ENCODE data around the gene CD6. TPM values are rescaled to one million over a fixed set of nuclear protein-coding genes. Genes with fewer than 3 reads are reported as not detected.

Gene CD6
- 2.9 TPM for polyA plus RNA-seq (2012; ENCODE audit: missing spikeins)

GRCh38 chr11:60971520-60971919 is at the start of gene CD6:
Gene CD6, plus strand, starts transcription at chr11:60971680. Its CDS starts 186 bp downstream, at chr11:60971866.
- DNase-seq (ENCODE audit: insufficient read length) (no peak), FAIRE-seq (no peak)
- no peak for TF ChIP-seq TAF1 (IDR thresholded peaks at IDR 0.05; ENCODE audit: borderline replicate concordance, low read depth, low read length)

- FAIRE-seq (no peak), DNase-seq (ENCODE audit: insufficient read length) (no peak)
- no peak for TF ChIP-seq POLR2AphosphoS5 (IDR thresholded peaks at IDR 0.05; ENCODE audit: low read depth, low read length)
- no peak for TF ChIP-seq TAF1 (IDR thresholded peaks at IDR 0.05; ENCODE audit: borderline replicate concordance, low read depth, low read length)
- no peak for TF ChIP-seq POLR2A (IDR thresholded peaks at IDR 0.05; ENCODE audit: low read depth, low read length)
Observed at GRCh38 chr11:60921777-60922335, 49.6 kb upstream of the CD6 start.

GRCh38 chr11:60922906-60923305 is 48.6 kb upstream of the CD6 start:
- FAIRE-seq (no peak), DNase-seq (ENCODE audit: insufficient read length) (no peak)
- no peak for TF ChIP-seq POLR2AphosphoS5 (IDR thresholded peaks at IDR 0.05; ENCODE audit: low read depth, low read length)
- TF ChIP-seq TAF1 (IDR thresholded peaks at IDR 0.05; ENCODE audit: borderline replicate concordance, low read depth, low read length), result no peak
- TF ChIP-seq POLR2A (IDR thresholded peaks at IDR 0.05; ENCODE audit: low read depth, low read length), result no peak

- FAIRE-seq (peak; percentile 64), DNase-seq (ENCODE audit: insufficient read length) (no peak)
- TF ChIP-seq TAF1 (IDR thresholded peaks at IDR 0.05; ENCODE audit: borderline replicate concordance, low read depth, low read length), result no peak
- TF ChIP-seq POLR2AphosphoS5 (IDR thresholded peaks at IDR 0.05; ENCODE audit: low read depth, low read length), result peak; percentile 33; the same call in 1 of the 2 replicates
- no peak for TF ChIP-seq POLR2A (IDR thresholded peaks at IDR 0.05; ENCODE audit: low read depth, low read length)
Observed at GRCh38 chr11:60923326-60923725, 48.2 kb upstream of the CD6 start.

- TF ChIP-seq TAF1 (IDR thresholded peaks at IDR 0.05; ENCODE audit: borderline replicate concordance, low read depth, low read length) (no peak), POLR2A (IDR thresholded peaks at IDR 0.05; ENCODE audit: low read depth, low read length) (no peak), POLR2AphosphoS5 (IDR thresholded peaks at IDR 0.05; ENCODE audit: low read depth, low read length) (no peak)
- DNase-seq (ENCODE audit: insufficient read length), result no peak
- FAIRE-seq, result no peak
Observed at GRCh38 chr11:60923800-60924109, 47.7 kb upstream of the CD6 start.

- DNase-seq (ENCODE audit: insufficient read length), result peak; percentile 72
- peak; percentile 91 for FAIRE-seq
- no peak for TF ChIP-seq POLR2A (IDR thresholded peaks at IDR 0.05; ENCODE audit: low read depth, low read length)
- TF ChIP-seq TAF1 (IDR thresholded peaks at IDR 0.05; ENCODE audit: borderline replicate concordance, low read depth, low read length), result no peak
- no peak for TF ChIP-seq POLR2AphosphoS5 (IDR thresholded peaks at IDR 0.05; ENCODE audit: low read depth, low read length)
Observed at GRCh38 chr11:60924110-60924905, 47.2 kb upstream of the CD6 start, which contains the start of gene TMEM132A. Gene TMEM132A, plus strand, starts transcription at chr11:60924460. Its CDS starts 174 bp downstream, at chr11:60924634.

- FAIRE-seq (peak; percentile 84), DNase-seq (ENCODE audit: insufficient read length) (no peak)
- TF ChIP-seq POLR2A (IDR thresholded peaks at IDR 0.05; ENCODE audit: low read depth, low read length) (no peak), POLR2AphosphoS5 (IDR thresholded peaks at IDR 0.05; ENCODE audit: low read depth, low read length) (no peak), TAF1 (IDR thresholded peaks at IDR 0.05; ENCODE audit: borderline replicate concordance, low read depth, low read length) (no peak)
Observed at GRCh38 chr11:60924906-60925853, 46.3 kb upstream of the CD6 start.

GRCh38 chr11:60925868-60926267 is 45.6 kb upstream of the CD6 start:
- FAIRE-seq, result peak; percentile 56
- TF ChIP-seq TAF1 (IDR thresholded peaks at IDR 0.05; ENCODE audit: borderline replicate concordance, low read depth, low read length) (no peak), POLR2A (IDR thresholded peaks at IDR 0.05; ENCODE audit: low read depth, low read length) (no peak), POLR2AphosphoS5 (IDR thresholded peaks at IDR 0.05; ENCODE audit: low read depth, low read length) (no peak)
- DNase-seq (ENCODE audit: insufficient read length), result no peak

GRCh38 chr11:60926500-60926899 is 45.0 kb upstream of the CD6 start:
- no peak for FAIRE-seq
- TF ChIP-seq TAF1 (IDR thresholded peaks at IDR 0.05; ENCODE audit: borderline replicate concordance, low read depth, low read length) (no peak), POLR2AphosphoS5 (IDR thresholded peaks at IDR 0.05; ENCODE audit: low read depth, low read length) (no peak), POLR2A (IDR thresholded peaks at IDR 0.05; ENCODE audit: low read depth, low read length) (no peak)

GRCh38 chr11:60927061-60927592 is 44.4 kb upstream of the CD6 start:
- TF ChIP-seq POLR2A (IDR thresholded peaks at IDR 0.05; ENCODE audit: low read depth, low read length) (no peak), POLR2AphosphoS5 (IDR thresholded peaks at IDR 0.05; ENCODE audit: low read depth, low read length) (no peak), TAF1 (IDR thresholded peaks at IDR 0.05; ENCODE audit: borderline replicate concordance, low read depth, low read length) (no peak)
- DNase-seq (ENCODE audit: insufficient read length) (no peak), FAIRE-seq (no peak)

More at GRCh38 chr11:60926500-60926899, 45.0 kb upstream of the CD6 start:
- no peak for DNase-seq (ENCODE audit: insufficient read length)

- DNase-seq (ENCODE audit: insufficient read length) (no peak), FAIRE-seq (no peak)
- TF ChIP-seq POLR2A (IDR thresholded peaks at IDR 0.05; ENCODE audit: low read depth, low read length) (no peak), POLR2AphosphoS5 (IDR thresholded peaks at IDR 0.05; ENCODE audit: low read depth, low read length) (no peak), TAF1 (IDR thresholded peaks at IDR 0.05; ENCODE audit: borderline replicate concordance, low read depth, low read length) (no peak)
Observed at GRCh38 chr11:60927600-60927999, 43.9 kb upstream of the CD6 start.
